Measurements from ENCODE around the gene HMX2.

DNA sequence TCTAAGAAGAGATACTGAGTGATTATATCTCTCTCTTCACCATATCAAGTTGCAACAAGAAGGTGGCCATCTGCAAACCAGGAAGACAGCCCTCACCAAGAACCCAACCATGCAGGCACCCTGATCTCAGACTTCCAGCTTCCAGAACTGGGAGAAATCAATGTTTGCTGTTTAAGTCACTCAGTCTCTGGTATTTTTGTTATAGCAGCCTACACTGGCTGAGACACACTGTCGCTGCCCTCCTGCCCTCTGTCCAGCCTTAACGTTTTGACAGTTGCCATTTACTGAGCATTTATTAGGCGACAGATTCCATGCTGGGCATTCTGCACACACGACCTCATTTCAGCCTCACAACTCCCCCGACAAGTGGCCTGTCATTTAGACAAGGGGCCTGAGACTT lies 21.7 kb upstream of the HMX2 start:
- TF ChIP-seq, protein P1, sequence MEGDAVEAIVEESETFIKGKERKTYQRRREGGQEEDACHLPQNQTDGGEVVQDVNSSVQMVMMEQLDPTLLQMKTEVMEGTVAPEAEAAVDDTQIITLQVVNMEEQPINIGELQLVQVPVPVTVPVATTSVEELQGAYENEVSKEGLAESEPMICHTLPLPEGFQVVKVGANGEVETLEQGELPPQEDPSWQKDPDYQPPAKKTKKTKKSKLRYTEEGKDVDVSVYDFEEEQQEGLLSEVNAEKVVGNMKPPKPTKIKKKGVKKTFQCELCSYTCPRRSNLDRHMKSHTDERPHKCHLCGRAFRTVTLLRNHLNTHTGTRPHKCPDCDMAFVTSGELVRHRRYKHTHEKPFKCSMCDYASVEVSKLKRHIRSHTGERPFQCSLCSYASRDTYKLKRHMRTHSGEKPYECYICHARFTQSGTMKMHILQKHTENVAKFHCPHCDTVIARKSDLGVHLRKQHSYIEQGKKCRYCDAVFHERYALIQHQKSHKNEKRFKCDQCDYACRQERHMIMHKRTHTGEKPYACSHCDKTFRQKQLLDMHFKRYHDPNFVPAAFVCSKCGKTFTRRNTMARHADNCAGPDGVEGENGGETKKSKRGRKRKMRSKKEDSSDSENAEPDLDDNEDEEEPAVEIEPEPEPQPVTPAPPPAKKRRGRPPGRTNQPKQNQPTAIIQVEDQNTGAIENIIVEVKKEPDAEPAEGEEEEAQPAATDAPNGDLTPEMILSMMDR (IDR thresholded peaks at IDR 0.05) = no peak
- TF ChIP-seq POLR2AphosphoS5 (IDR thresholded peaks at IDR 0.05) = no peak

Measured in suprapubic skin (tissue), 3 donors.